H9 (cell line): Measurements from ENCODE around the gene HTR2B. TPM values are rescaled to one million over a fixed set of nuclear protein-coding genes. Genes with fewer than 3 reads are reported as not detected.
A peak's percentile ranks its signal among the peaks of the same experiment; 100 is the strongest.

ENCODE experiments used
- DNase-seq: peaks from one replicate; pipeline ENCODE4 v3.0.0-alpha.2; 2017
- H2AFZ ChIP-seq: one replicate; pipeline ENCODE4 v1.6.1; 2013; ENCODE audit warnings: mild to moderate bottlenecking, low read length, control low read depth, moderate library complexity
- H2AK5ac ChIP-seq: 2 replicates; pipeline ENCODE4 v1.6.1; 2013; ENCODE audit warnings: low read length, control low read depth, mixed read lengths; ENCODE audit not compliant: insufficient read length
- H2BK120ac ChIP-seq: one replicate; pipeline ENCODE4 v1.6.1; 2013; ENCODE audit warnings: low read depth, mild to moderate bottlenecking, low read length, control low read depth, inconsistent platforms; ENCODE audit not compliant: poor library complexity, severe bottlenecking
- H2BK12ac ChIP-seq: 2 replicates; pipeline ENCODE4 v1.6.1; 2013; ENCODE audit warnings: low read length, control low read depth, mixed read lengths, low read depth; ENCODE audit not compliant: insufficient read length
- H2BK15ac ChIP-seq: 2 replicates; pipeline ENCODE4 v1.6.1; 2013; ENCODE audit warnings: low read depth, low read length, control low read depth
- H2BK20ac ChIP-seq: one replicate; pipeline ENCODE4 v1.6.1; 2013; ENCODE audit warnings: low read depth, mild to moderate bottlenecking, low read length, control low read depth, inconsistent platforms; ENCODE audit not compliant: poor library complexity, severe bottlenecking
- H2BK5ac ChIP-seq: 2 replicates; pipeline ENCODE4 v1.6.1; 2013; ENCODE audit warnings: low read length, control low read depth, mixed read lengths; ENCODE audit not compliant: insufficient read length
- H3K14ac ChIP-seq: 2 replicates; pipeline ENCODE4 v1.6.1; 2013; ENCODE audit warnings: low read length, control low read depth; ENCODE audit not compliant: insufficient read depth
- H3K18ac ChIP-seq: 2 replicates; pipeline ENCODE4 v1.6.1; 2013; ENCODE audit warnings: low read depth, mild to moderate bottlenecking, mixed read lengths, low read length, control low read depth; ENCODE audit not compliant: insufficient read length
- H3K23ac ChIP-seq: 2 replicates; pipeline ENCODE4 v1.6.1; 2013; ENCODE audit warnings: low read length, control low read depth, mixed read lengths, low read depth; ENCODE audit not compliant: insufficient read length
- H3K23me2 ChIP-seq: 2 replicates; pipeline ENCODE4 v1.6.1; 2013; ENCODE audit warnings: low read depth, mild to moderate bottlenecking, mixed read lengths, low read length, control low read depth; ENCODE audit not compliant: insufficient read length, poor library complexity, severe bottlenecking
- H3K27ac ChIP-seq: 2 replicates; pipeline ENCODE4 v1.5.1; 2013; ENCODE audit warnings: low read length, control low read depth, mixed read lengths, low read depth; ENCODE audit not compliant: insufficient read length
- H3K27me3 ChIP-seq: 2 replicates; pipeline ENCODE4 v1.6.1; 2013; ENCODE audit warnings: low read length, control low read depth, inconsistent platforms; ENCODE audit not compliant: insufficient read depth
- H3K4ac ChIP-seq: 2 replicates; pipeline ENCODE4 v1.6.1; 2013; ENCODE audit warnings: low read depth, mild to moderate bottlenecking, control low read depth, inconsistent platforms, low read length, moderate library complexity
- H3K4me1 ChIP-seq: 2 replicates; pipeline ENCODE4 v1.6.1; 2013; ENCODE audit warnings: low read length, control low read depth, inconsistent platforms; ENCODE audit not compliant: insufficient read depth
- H3K4me2 ChIP-seq: 2 replicates; pipeline ENCODE4 v1.6.1; 2013; ENCODE audit warnings: low read length, control low read depth, mixed read lengths; ENCODE audit not compliant: insufficient read length, insufficient read depth
- H3K56ac ChIP-seq: 2 replicates; pipeline ENCODE4 v1.6.1; 2013; ENCODE audit warnings: low read depth, mild to moderate bottlenecking, mixed read lengths, low read length, control low read depth; ENCODE audit not compliant: insufficient read length
- H3K79me1 ChIP-seq: 2 replicates; pipeline ENCODE4 v1.6.1; 2013; ENCODE audit warnings: low read depth, mild to moderate bottlenecking, moderate library complexity, low read length, control low read depth, inconsistent platforms; ENCODE audit not compliant: insufficient read depth, poor library complexity, severe bottlenecking
- H3K79me2 ChIP-seq: 2 replicates; pipeline ENCODE4 v1.6.1; 2013; ENCODE audit warnings: low read length, control low read depth, inconsistent platforms; ENCODE audit not compliant: insufficient read depth
- H3K9ac ChIP-seq: 2 replicates; pipeline ENCODE4 v1.6.1; 2013; ENCODE audit warnings: low read length, control low read depth, mixed read lengths; ENCODE audit not compliant: insufficient read length; ENCODE audit errors: extremely low read depth
- H3K9me3 ChIP-seq: one replicate; pipeline ENCODE4 v1.6.1; 2013; ENCODE audit warnings: low read depth, low read length, inconsistent platforms; ENCODE audit not compliant: control insufficient read depth
- H3T11ph ChIP-seq: one replicate; pipeline ENCODE4 v1.6.1; 2013; ENCODE audit warnings: mild to moderate bottlenecking, low read length, control low read depth, inconsistent platforms
- H4K20me1 ChIP-seq: one replicate; pipeline ENCODE4 v1.6.1; 2013; ENCODE audit not compliant: control insufficient read depth, insufficient read length, insufficient read depth
- H4K5ac ChIP-seq: 2 replicates; pipeline ENCODE4 v1.6.1; 2013; ENCODE audit warnings: low read depth, mild to moderate bottlenecking, mixed read lengths, low read length, control low read depth; ENCODE audit not compliant: insufficient read length
- H4K8ac ChIP-seq: replicated peaks from 2 replicates; pipeline ENCODE4 v1.6.1; 2013; ENCODE audit warnings: low read length, control low read depth, mixed read lengths, low read depth; ENCODE audit not compliant: insufficient read length
- H4K91ac ChIP-seq: 2 replicates; pipeline ENCODE4 v1.6.1; 2013; ENCODE audit warnings: low read depth, mild to moderate bottlenecking, moderate library complexity, mixed read lengths, low read length, control low read depth; ENCODE audit not compliant: insufficient read length
- H3K27ac Mint-ChIP-seq, 3 experiments: 2 replicates in 2 of 3; 3 replicates in 1 of 3; pipeline ENCODE4 v1.8.0; 2020 to 2021; ENCODE audit warnings: mixed read lengths in 3 of 3, mild to moderate bottlenecking in 1 of 3, moderate library complexity in 1 of 3
- H3K27me3 Mint-ChIP-seq: 2 replicates; pipeline ENCODE4 v1.8.0; 2021; ENCODE audit warnings: low read depth, mild to moderate bottlenecking, moderate library complexity, mixed read lengths
- H3K36me3 Mint-ChIP-seq, 3 experiments: 2 replicates in 2 of 3; 3 replicates in 1 of 3; pipeline ENCODE4 v1.8.0; 2020 to 2021; ENCODE audit warnings: low read depth in 3 of 3, mixed read lengths in 3 of 3; ENCODE audit not compliant: insufficient read depth in 1 of 3
- H3K4me1 Mint-ChIP-seq, 2 experiments: 2 replicates each; pipeline ENCODE4 v1.8.0; 2020; ENCODE audit warnings: mixed read lengths in 2 of 2
- H3K4me3 Mint-ChIP-seq, 2 experiments: 2 replicates in 1 of 2; 3 replicates in 1 of 2; pipeline ENCODE4 v1.8.0; 2020 to 2021; ENCODE audit warnings: mild to moderate bottlenecking in 2 of 2, mixed read lengths in 2 of 2, moderate library complexity in 1 of 2
- H3K9me3 Mint-ChIP-seq, 2 experiments: 2 replicates in 1 of 2; 3 replicates in 1 of 2; pipeline ENCODE4 v1.8.0; 2020; ENCODE audit warnings: mild to moderate bottlenecking in 2 of 2, mixed read lengths in 2 of 2, moderate library complexity in 1 of 2
- WGBS: extraction: QIAGEN DNeasy Blood & Tissue Kit; methylation state at CpG from one replicate; pipeline ENCODE4 v1.1.7; 2013; ENCODE audit warnings: missing lambda C conversion rate, low lambda C conversion rate, mixed read lengths; ENCODE audit not compliant: insufficient read length; ENCODE audit errors: extremely low coverage; 5-methylcytosine and 5-hydroxymethylcytosine counted together
- total RNA-seq: library from RNA; stranded (reverse); gene quantifications from 2 replicates; pipeline ENCODE4 v1.2.1, GENCODE V29; 2021
- TF ChIP-seq, protein P1 (sequence below): fragments of 200-600 bp; sonication (generic); conservative IDR thresholded peaks from 3 replicates; pipeline ENCODE4 v1.8.0; 2021; ENCODE audit warnings: antibody characterized with exemption, mild to moderate bottlenecking

HTR2B gene
- total RNA-seq, 1 experiment from 2014 or later = not detected

GRCh38 chr2:231161252-231161839, 36.5 kb upstream of the HTR2B start:
- no peak overlapping the region for H4K91ac ChIP-seq
- no peak overlapping the region for H3K4me2 ChIP-seq
- no peak overlapping the region for H3T11ph ChIP-seq
- no CpG with 5 or more reads among the region's 7 CpGs for WGBS
- no peak overlapping the region for H3K56ac ChIP-seq
- H2BK5ac ChIP-seq = no peak overlapping the region
- H3K4me3 Mint-ChIP-seq = no peak overlapping the region
- no peak overlapping the region for H3K9ac ChIP-seq
- no peak overlapping the region for H2AFZ ChIP-seq
- H3K27me3 ChIP-seq = no peaks in the 10 kb centered on the region
- no peak overlapping the region for H2AK5ac ChIP-seq
- no peak overlapping the region for H2BK120ac ChIP-seq
- H3K79me1 ChIP-seq = no peaks in the 10 kb centered on the region
- no peak overlapping the region for H2BK20ac ChIP-seq
- H3K36me3 Mint-ChIP-seq = peaks cover 5 to 48% (median 15%) of the 10 kb centered on the region in 3 experiments; a peak in 6 of 7 replicates
- H2BK15ac ChIP-seq = no peak overlapping the region
- H3K23me2 ChIP-seq = no peaks in the 10 kb centered on the region
- H3K9me3 ChIP-seq = no peaks in the 10 kb centered on the region
- no peak overlapping the region for H4K5ac ChIP-seq
- no peaks in the 10 kb centered on the region for H3K27me3 Mint-ChIP-seq
- H3K18ac ChIP-seq = no peak overlapping the region
- peak overlapping the region in 2 of 3 experiments; percentile 9 to 15; a peak in 2 of 7 replicates for H3K27ac Mint-ChIP-seq
- H3K14ac ChIP-seq = no peak overlapping the region
- TF ChIP-seq, protein P1, sequence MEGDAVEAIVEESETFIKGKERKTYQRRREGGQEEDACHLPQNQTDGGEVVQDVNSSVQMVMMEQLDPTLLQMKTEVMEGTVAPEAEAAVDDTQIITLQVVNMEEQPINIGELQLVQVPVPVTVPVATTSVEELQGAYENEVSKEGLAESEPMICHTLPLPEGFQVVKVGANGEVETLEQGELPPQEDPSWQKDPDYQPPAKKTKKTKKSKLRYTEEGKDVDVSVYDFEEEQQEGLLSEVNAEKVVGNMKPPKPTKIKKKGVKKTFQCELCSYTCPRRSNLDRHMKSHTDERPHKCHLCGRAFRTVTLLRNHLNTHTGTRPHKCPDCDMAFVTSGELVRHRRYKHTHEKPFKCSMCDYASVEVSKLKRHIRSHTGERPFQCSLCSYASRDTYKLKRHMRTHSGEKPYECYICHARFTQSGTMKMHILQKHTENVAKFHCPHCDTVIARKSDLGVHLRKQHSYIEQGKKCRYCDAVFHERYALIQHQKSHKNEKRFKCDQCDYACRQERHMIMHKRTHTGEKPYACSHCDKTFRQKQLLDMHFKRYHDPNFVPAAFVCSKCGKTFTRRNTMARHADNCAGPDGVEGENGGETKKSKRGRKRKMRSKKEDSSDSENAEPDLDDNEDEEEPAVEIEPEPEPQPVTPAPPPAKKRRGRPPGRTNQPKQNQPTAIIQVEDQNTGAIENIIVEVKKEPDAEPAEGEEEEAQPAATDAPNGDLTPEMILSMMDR = no peak
- H3K4me1 Mint-ChIP-seq = peaks cover 8 to 39% of the 10 kb centered on the region in 2 experiments
- no peak for DNase-seq
- no peaks in the 10 kb centered on the region for H3K9me3 Mint-ChIP-seq
- H3K23ac ChIP-seq = no peak overlapping the region
- H3K4ac ChIP-seq = no peak overlapping the region
- no peaks in the 10 kb centered on the region for H4K20me1 ChIP-seq
- H3K4me1 ChIP-seq = peaks cover 8% of the 10 kb centered on the region; the same call in 1 of the 2 replicates
- H3K27ac ChIP-seq = no peak overlapping the region
- no peaks in the 10 kb centered on the region for H3K79me2 ChIP-seq
- H2BK12ac ChIP-seq = no peak overlapping the region
- no peak overlapping the region for H4K8ac ChIP-seq
